HEK293 (cell line): ENCODE measurements around the gene SMIM33.

ENCODE experiments used
- CTCF ChIA-PET: fragments of 350-600 bp; formaldehyde crosslinking; extraction: SDS; loops from one replicate; lab custom pipeline; 2021; ENCODE audit warnings: antibody characterized with exemption; lab: Yijun Ruan, JAX
- POLR2A ChIA-PET: fragments of 300-600 bp; formaldehyde crosslinking; extraction: SDS; loops from one replicate; lab custom pipeline; 2020; ENCODE audit warnings: antibody characterized with exemption, inconsistent platforms; lab: Yijun Ruan, JAX
- H3K27ac ChIP-seq: fragments of 200-500 bp; sonication (Bioruptor generic); 2 replicates; pipeline ENCODE4 v1.5.1; 2014; ENCODE audit warnings: low read depth, low read length, control low read depth, inconsistent platforms; ENCODE audit errors: extremely low read depth
- H3K36me3 ChIP-seq, 2 experiments: fragments of 200-500 bp in 1 of 2; sonication (Bioruptor generic) in 1 of 2; 1 replicate in 1 of 2; 2 replicates in 1 of 2; pipeline ENCODE4 v1.5.1; 2014 to 2017; ENCODE audit warnings: inconsistent platforms in 2 of 2, low read length in 2 of 2; ENCODE audit not compliant: control insufficient read depth in 2 of 2, insufficient read depth in 1 of 2
- H3K4me1 ChIP-seq: fragments of 200-500 bp; sonication (Bioruptor generic); 2 replicates; pipeline ENCODE4 v1.5.1; 2014; ENCODE audit warnings: mild to moderate bottlenecking, low read length, inconsistent platforms; ENCODE audit not compliant: control insufficient read depth, insufficient read depth
- H3K4me3 ChIP-seq: 2 replicates; pipeline ENCODE4 v1.5.1; 2011; ENCODE audit warnings: low read depth, mild to moderate bottlenecking, control low read depth, low read length, moderate library complexity
- H3K9me3 ChIP-seq: fragments of 200-500 bp; sonication (Bioruptor generic); 2 replicates; pipeline ENCODE4 v1.5.1; 2014; ENCODE audit warnings: low read depth, low read length, inconsistent platforms; ENCODE audit not compliant: control insufficient read depth, insufficient read depth
- BCL6B ChIP-seq: fragments of 450-650 bp; formaldehyde crosslinking; IDR thresholded peaks from 2 replicates; pipeline ENCODE4 v1.5.1; 2017; ENCODE audit warnings: missing biosample characterization, missing genetic modification characterization
- CTCF ChIP-seq: fragments of 450-650 bp; formaldehyde crosslinking; IDR thresholded peaks from 2 replicates; pipeline ENCODE4 v1.5.1; 2016; ENCODE audit warnings: missing biosample characterization, missing genetic modification characterization
- EGR2 ChIP-seq: fragments of 450-650 bp; formaldehyde crosslinking; IDR thresholded peaks from 2 replicates; pipeline ENCODE4 v1.5.1; 2016; ENCODE audit warnings: low read depth, missing biosample characterization, missing genetic modification characterization
- GLI2 ChIP-seq: fragments of 450-650 bp; formaldehyde crosslinking; IDR thresholded peaks from 2 replicates; pipeline ENCODE4; 2017; ENCODE audit warnings: missing biosample characterization, missing genetic modification characterization, low read depth, borderline replicate concordance
- SCRT2 ChIP-seq: fragments of 450-650 bp; formaldehyde crosslinking; IDR thresholded peaks from 2 replicates; pipeline ENCODE4 v1.5.1; 2016; ENCODE audit warnings: missing biosample characterization, missing genetic modification characterization
- ZIC2 ChIP-seq: fragments of 450-650 bp; formaldehyde crosslinking; IDR thresholded peaks from 2 replicates; pipeline ENCODE4 v1.5.1; 2016; ENCODE audit warnings: missing biosample characterization, missing genetic modification characterization
- ZNF24 ChIP-seq: fragments of 450-650 bp; formaldehyde crosslinking; IDR thresholded peaks from 2 replicates; pipeline ENCODE4 v1.5.1; 2016; ENCODE audit warnings: missing biosample characterization, missing genetic modification characterization
- ZNF354C ChIP-seq: fragments of 450-650 bp; formaldehyde crosslinking; IDR thresholded peaks from 2 replicates; pipeline ENCODE4 v1.5.1; 2016; ENCODE audit warnings: missing biosample characterization, missing genetic modification characterization, low read depth, borderline replicate concordance
- ZNF394 ChIP-seq: fragments of 450-650 bp; formaldehyde crosslinking; IDR thresholded peaks from 2 replicates; pipeline ENCODE4 v1.5.1; 2016; ENCODE audit warnings: missing biosample characterization, missing genetic modification characterization, mild to moderate bottlenecking, moderate library complexity, borderline replicate concordance
- ZNF837 ChIP-seq: fragments of 450-650 bp; formaldehyde crosslinking; IDR thresholded peaks from 2 replicates; pipeline ENCODE4 v1.5.1; 2016; ENCODE audit warnings: missing biosample characterization, missing genetic modification characterization
- ZNF843 ChIP-seq: fragments of 450-650 bp; formaldehyde crosslinking; IDR thresholded peaks from 2 replicates; pipeline ENCODE4 v1.5.1; 2016; ENCODE audit warnings: missing biosample characterization, missing genetic modification characterization
- ZSCAN18 ChIP-seq: fragments of 450-650 bp; formaldehyde crosslinking; IDR thresholded peaks from 2 replicates; pipeline ENCODE4 v1.5.1; 2016; ENCODE audit warnings: missing biosample characterization, missing genetic modification characterization

Gene SMIM33

GRCh38 chr5:139462586-139463276, 8.1 kb upstream of the SMIM33 start, which contains the start of gene ECSCR:
ECSCR (minus strand) TSS chr5:139462743; CDS start chr5:139462670, 73 bp downstream.
- ChIA-PET POLR2A (no interaction called here), CTCF (interaction anchor here (1.2 kb wide), 1 partner anchor 55 kb away, joined by 3 read pairs; no protein-coding TSS in a partner anchor)
- TF ChIP-seq ZNF837 (tag by site-specific recombination) (no peak), GLI2 (tag by site-specific recombination) (no peak), BCL6B (tag by site-specific recombination) (no peak), ZIC2 (peak; percentile 71)
- Histone ChIP-seq H3K4me1 (no peaks in the 10 kb centered on the region; the same call in 1 of the 2 replicates), H3K4me3 (no peak within 1 kb of the TSS), H3K36me3 (no peaks in the 10 kb centered on the region; a peak in 1 of 3 replicates), H3K9me3 (no peaks in the 10 kb centered on the region), H3K27ac (no peak within 1 kb of the TSS)

DNA sequence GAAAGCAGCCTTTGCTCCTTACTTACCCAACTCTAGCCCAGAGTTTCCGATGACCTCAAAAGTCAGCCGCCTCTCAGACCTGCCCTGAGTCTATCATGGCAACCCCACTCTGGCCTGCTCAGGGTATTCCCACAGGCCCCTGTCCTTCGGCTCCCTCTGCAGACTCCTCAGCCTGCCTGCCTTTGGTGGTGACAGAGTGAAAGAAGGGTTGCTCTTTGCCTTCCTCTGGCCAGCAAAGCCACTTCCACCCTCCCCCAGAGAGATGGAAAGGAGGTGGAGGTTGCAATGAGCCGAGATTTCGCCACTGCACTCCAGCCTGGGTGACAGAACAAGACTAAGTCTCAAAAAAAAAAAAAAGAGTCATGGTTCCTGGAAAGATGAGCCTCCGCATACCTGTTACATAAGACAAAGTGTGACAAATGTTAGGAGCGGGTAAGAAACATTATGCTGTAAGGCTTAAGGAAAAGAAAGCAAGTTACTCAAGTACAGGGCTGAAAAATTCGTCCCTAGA, 2.3 kb upstream of the SMIM33 start:
- Histone ChIP-seq H3K27ac (no peak overlapping the region), H3K4me1 (no peaks in the 10 kb centered on the region), H3K36me3 (no peaks in the 10 kb centered on the region; a peak in 1 of 3 replicates), H3K4me3 (no peak overlapping the region), H3K9me3 (no peaks in the 10 kb centered on the region)
- ChIA-PET POLR2A (interaction anchor here (1.7 kb wide), 1 partner anchor 29 kb away, joined by 4 read pairs; the partner anchor contains the start of gene DNAJC18), CTCF (no interaction called here)
- 0 out of 2 replicates have a peak, but pooled peaks have one; percentile 15 for TF ChIP-seq CTCF
- TF ChIP-seq ZSCAN18 (tag by site-specific recombination) = no peak
- no peak for TF ChIP-seq ZNF24 (tag by site-specific recombination)
- TF ChIP-seq SCRT2 = peak; percentile 30; the same call in 1 of the 2 replicates
- no peak for TF ChIP-seq ZNF354C

- H3K4me3 ChIP-seq = no peak overlapping the region
- ChIA-PET CTCF (interaction anchor here (0.9 kb wide), 1 partner anchor 50 kb away, joined by 5 read pairs; no protein-coding TSS in a partner anchor), POLR2A (no interaction called here)
These were observed 1.7 kb downstream of the SMIM33 start for GRCh38 chr5:139472386-139473030.

GRCh38 chr5:139473105-139473504, 2.3 kb downstream of the SMIM33 start:
- Histone ChIP-seq H3K4me1 (no peaks in the 10 kb centered on the region), H3K36me3 (peaks cover 0 to 28% of the 10 kb centered on the region in 2 experiments; a peak in 1 of 3 replicates), H3K27ac (no peak overlapping the region), H3K9me3 (no peaks in the 10 kb centered on the region), H3K4me3 (no peak overlapping the region)
- ChIA-PET POLR2A (no interaction called here), CTCF (interaction anchor here (0.9 kb wide), 1 partner anchor 50 kb away, joined by 5 read pairs; no protein-coding TSS in a partner anchor)
- TF ChIP-seq ZNF394 (tag by site-specific recombination) (peak; percentile 39; the same call in 1 of the 2 replicates), ZNF843 (tag by site-specific recombination) (no peak)

More at GRCh38 chr5:139472386-139473030, 1.7 kb downstream of the SMIM33 start:
- Histone ChIP-seq H3K4me1 (no peaks in the 10 kb centered on the region), H3K36me3 (peaks cover 0 to 22% of the 10 kb centered on the region in 2 experiments; a peak in 1 of 3 replicates), H3K27ac (no peak overlapping the region), H3K9me3 (no peaks in the 10 kb centered on the region)
- TF ChIP-seq ZIC2 (peak; percentile 24; the same call in 1 of the 2 replicates), EGR2 (tag by site-specific recombination) (no peak)
